WTC11 (cell line): ENCODE results near the gene TMX1. TPM values are rescaled to one million over a fixed set of nuclear protein-coding genes. Genes with fewer than 3 reads are reported as not detected.

Source experiments
- ATAC-seq: fragments of 200-7000 bp; cut with Tn5 transposase; 2 replicates; pipeline ENCODE4 v1.10.0; 2021; ENCODE audit warnings: mild to moderate bottlenecking, moderate library complexity
- CTCF ChIA-PET: fragments of 300-600 bp; sonication (Branson Sonifier 250); formaldehyde crosslinking; loops from one replicate; lab custom pipeline; 2021; ENCODE audit warnings: antibody characterized with exemption; lab: Charles Lee
- POLR2A ChIA-PET: fragments of 350-600 bp; sonication (Branson Sonifier 250); formaldehyde crosslinking; loops from one replicate; lab custom pipeline; 2021; ENCODE audit warnings: antibody characterized with exemption; lab: Charles Lee
- DNase-seq: peaks from one replicate; pipeline ENCODE4 v3.0.0; 2021; ENCODE audit warnings: low spot score
- H3K27ac Mint-ChIP-seq: 2 replicates; pipeline ENCODE4 v1.8.0; 2021; ENCODE audit warnings: mixed read lengths
- H3K27me3 Mint-ChIP-seq: 2 replicates; pipeline ENCODE4 v1.8.0; 2021; ENCODE audit warnings: low read depth, mild to moderate bottlenecking, moderate library complexity, mixed read lengths
- H3K36me3 Mint-ChIP-seq: 2 replicates; pipeline ENCODE4 v1.8.0; 2021; ENCODE audit warnings: mixed read lengths
- H3K4me1 Mint-ChIP-seq: 2 replicates; pipeline ENCODE4 v1.8.0; 2022; ENCODE audit warnings: mixed read lengths
- H3K4me3 Mint-ChIP-seq: 2 replicates; pipeline ENCODE4 v1.8.0; 2021; ENCODE audit warnings: mild to moderate bottlenecking, moderate library complexity, mixed read lengths
- H3K9me3 Mint-ChIP-seq: 2 replicates; pipeline ENCODE4 v1.8.0; 2021; ENCODE audit warnings: mixed read lengths
- ATF1 ChIP-seq: sonication (generic); formaldehyde crosslinking; IDR thresholded peaks from 2 replicates; pipeline ENCODE4 v1.8.1; 2023; ENCODE audit warnings: mild to moderate bottlenecking, moderate library complexity, missing genetic modification reagents
- EMX1 ChIP-seq: fragments of 250-450 bp; sonication (Bioruptor Pico); IDR thresholded peaks from 2 replicates; pipeline ENCODE4 v1.8.0; 2021; ENCODE audit warnings: mild to moderate bottlenecking
- JUN ChIP-seq: sonication (generic); formaldehyde crosslinking; IDR thresholded peaks from 2 replicates; pipeline ENCODE4 v1.8.0; 2023; ENCODE audit warnings: mild to moderate bottlenecking, missing genetic modification reagents
- OVOL2 ChIP-seq: fragments of 250-450 bp; sonication (Bioruptor Pico); IDR thresholded peaks from 2 replicates; pipeline ENCODE4 v1.9.0; 2021; ENCODE audit warnings: mild to moderate bottlenecking, borderline replicate concordance
- PRRX2 ChIP-seq: fragments of 250-450 bp; sonication (Bioruptor Pico); IDR thresholded peaks from 2 replicates; pipeline ENCODE4 v1.8.0; 2021; ENCODE audit warnings: mild to moderate bottlenecking
- TP53 ChIP-seq: sonication (generic); formaldehyde crosslinking; IDR thresholded peaks from 2 replicates; pipeline ENCODE4 v1.8.1; 2023; ENCODE audit warnings: mild to moderate bottlenecking, missing genetic modification reagents
- ZNF317 ChIP-seq: sonication (generic); formaldehyde crosslinking; IDR thresholded peaks from 2 replicates; pipeline ENCODE4 v1.8.1; 2023; ENCODE audit warnings: low read depth, mild to moderate bottlenecking, moderate library complexity, missing genetic modification reagents, borderline replicate concordance
- total RNA-seq: library from RNA; stranded (reverse); gene quantifications from 3 replicates; pipeline ENCODE4 v1.2.3, GENCODE V29; 2021
- TF ChIP-seq, protein P1 (sequence below): sonication (generic); formaldehyde crosslinking; IDR thresholded peaks from 2 replicates; pipeline ENCODE4 v1.8.1; 2023; ENCODE audit warnings: mild to moderate bottlenecking, missing genetic modification reagents
- TF ChIP-seq, protein P2 (sequence below): fragments of 200-600 bp; IDR thresholded peaks from 2 replicates; pipeline ENCODE4 v1.8.0; 2022; ENCODE audit warnings: antibody characterized with exemption
- TF ChIP-seq, protein P3 (sequence below): fragments of 250-450 bp; sonication (Bioruptor Pico); IDR thresholded peaks from 2 replicates; pipeline ENCODE4 v2.1.2; 2022; ENCODE audit warnings: mild to moderate bottlenecking, moderate library complexity
- TF ChIP-seq, protein P4 (sequence below): sonication (generic); formaldehyde crosslinking; IDR thresholded peaks from 2 replicates; pipeline ENCODE4 v1.8.0; 2023; ENCODE audit warnings: missing genetic modification reagents, mild to moderate bottlenecking, borderline replicate concordance
- TF ChIP-seq, protein P5 (sequence below): sonication (generic); formaldehyde crosslinking; IDR thresholded peaks from 2 replicates; pipeline ENCODE4 v1.8.1; 2023; ENCODE audit warnings: mild to moderate bottlenecking, moderate library complexity, missing genetic modification reagents
- TF ChIP-seq, protein P6 (sequence below): sonication (generic); formaldehyde crosslinking; IDR thresholded peaks from 2 replicates; pipeline ENCODE4 v1.8.1; 2023; ENCODE audit warnings: mild to moderate bottlenecking, missing genetic modification reagents, moderate library complexity

The TMX1 gene
- total RNA-seq, 1 experiment from 2014 or later: 40.9 TPM

DNA sequence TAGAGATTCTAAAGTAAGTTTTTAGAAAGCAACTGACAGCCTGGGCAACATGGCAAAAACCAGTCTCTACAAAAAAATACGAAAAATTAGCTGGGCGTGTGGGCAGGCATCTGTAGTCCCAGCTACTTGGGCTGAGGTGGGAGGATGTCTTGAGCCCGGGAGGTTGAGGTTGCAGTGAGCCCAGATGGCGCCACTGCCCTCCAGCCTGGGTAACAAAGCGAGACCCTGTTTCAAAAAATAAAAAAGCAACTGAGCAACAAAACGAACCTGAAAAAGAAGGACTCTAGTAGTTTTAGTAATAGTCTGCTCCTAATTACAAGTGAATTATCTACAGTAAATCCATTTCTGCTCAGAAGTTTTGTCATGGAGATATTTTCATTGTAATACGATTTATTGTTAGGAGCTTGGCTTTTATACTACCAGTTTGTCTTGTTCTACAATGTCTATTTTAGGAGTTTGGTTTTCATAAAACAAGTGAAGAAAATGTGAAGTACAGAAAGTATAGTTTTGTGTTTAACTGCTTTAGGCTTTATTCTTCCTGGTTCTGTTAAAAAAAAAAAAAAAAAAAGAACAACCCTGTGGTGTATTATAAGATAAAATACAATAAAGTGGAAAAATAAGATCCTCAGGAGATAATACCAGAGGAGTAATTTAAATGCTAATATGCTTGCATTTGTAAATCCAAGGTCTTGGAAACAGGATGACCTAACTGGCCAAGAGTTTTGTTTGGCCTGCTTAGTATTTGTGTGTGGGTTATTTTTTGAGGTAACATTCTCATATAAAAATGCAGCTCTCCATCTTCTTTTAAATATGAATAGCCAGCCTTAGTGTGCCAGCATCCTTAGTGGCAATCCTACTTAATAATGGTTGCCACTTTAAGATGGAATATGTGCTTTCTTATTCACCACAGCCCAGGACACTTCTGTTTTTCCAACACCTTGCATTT, 2.8 kb downstream of the TMX1 start:
- TF ChIP-seq OVOL2: no peak
- TF ChIP-seq, protein P1, sequence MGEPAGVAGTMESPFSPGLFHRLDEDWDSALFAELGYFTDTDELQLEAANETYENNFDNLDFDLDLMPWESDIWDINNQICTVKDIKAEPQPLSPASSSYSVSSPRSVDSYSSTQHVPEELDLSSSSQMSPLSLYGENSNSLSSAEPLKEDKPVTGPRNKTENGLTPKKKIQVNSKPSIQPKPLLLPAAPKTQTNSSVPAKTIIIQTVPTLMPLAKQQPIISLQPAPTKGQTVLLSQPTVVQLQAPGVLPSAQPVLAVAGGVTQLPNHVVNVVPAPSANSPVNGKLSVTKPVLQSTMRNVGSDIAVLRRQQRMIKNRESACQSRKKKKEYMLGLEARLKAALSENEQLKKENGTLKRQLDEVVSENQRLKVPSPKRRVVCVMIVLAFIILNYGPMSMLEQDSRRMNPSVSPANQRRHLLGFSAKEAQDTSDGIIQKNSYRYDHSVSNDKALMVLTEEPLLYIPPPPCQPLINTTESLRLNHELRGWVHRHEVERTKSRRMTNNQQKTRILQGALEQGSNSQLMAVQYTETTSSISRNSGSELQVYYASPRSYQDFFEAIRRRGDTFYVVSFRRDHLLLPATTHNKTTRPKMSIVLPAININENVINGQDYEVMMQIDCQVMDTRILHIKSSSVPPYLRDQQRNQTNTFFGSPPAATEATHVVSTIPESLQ (CRISPR knock-in tag): no peak
- no peak for TF ChIP-seq EMX1 (CRISPR knock-in tag)
- no peak for TF ChIP-seq ATF1 (CRISPR knock-in tag)
- TF ChIP-seq, protein P2, sequence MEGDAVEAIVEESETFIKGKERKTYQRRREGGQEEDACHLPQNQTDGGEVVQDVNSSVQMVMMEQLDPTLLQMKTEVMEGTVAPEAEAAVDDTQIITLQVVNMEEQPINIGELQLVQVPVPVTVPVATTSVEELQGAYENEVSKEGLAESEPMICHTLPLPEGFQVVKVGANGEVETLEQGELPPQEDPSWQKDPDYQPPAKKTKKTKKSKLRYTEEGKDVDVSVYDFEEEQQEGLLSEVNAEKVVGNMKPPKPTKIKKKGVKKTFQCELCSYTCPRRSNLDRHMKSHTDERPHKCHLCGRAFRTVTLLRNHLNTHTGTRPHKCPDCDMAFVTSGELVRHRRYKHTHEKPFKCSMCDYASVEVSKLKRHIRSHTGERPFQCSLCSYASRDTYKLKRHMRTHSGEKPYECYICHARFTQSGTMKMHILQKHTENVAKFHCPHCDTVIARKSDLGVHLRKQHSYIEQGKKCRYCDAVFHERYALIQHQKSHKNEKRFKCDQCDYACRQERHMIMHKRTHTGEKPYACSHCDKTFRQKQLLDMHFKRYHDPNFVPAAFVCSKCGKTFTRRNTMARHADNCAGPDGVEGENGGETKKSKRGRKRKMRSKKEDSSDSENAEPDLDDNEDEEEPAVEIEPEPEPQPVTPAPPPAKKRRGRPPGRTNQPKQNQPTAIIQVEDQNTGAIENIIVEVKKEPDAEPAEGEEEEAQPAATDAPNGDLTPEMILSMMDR: no peak
- TF ChIP-seq, protein P3, sequence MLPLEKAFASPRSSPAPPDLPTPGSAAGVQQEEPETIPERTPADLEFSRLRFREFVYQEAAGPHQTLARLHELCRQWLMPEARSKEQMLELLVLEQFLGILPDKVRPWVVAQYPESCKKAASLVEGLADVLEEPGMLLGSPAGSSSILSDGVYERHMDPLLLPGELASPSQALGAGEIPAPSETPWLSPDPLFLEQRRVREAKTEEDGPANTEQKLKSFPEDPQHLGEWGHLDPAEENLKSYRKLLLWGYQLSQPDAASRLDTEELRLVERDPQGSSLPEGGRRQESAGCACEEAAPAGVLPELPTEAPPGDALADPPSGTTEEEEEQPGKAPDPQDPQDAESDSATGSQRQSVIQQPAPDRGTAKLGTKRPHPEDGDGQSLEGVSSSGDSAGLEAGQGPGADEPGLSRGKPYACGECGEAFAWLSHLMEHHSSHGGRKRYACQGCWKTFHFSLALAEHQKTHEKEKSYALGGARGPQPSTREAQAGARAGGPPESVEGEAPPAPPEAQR: no peak
- no peak for TF ChIP-seq ZNF317 (CRISPR knock-in tag)
- TF ChIP-seq TP53 (CRISPR knock-in tag): no peak
- TF ChIP-seq PRRX2: no peak
- TF ChIP-seq, protein P4, sequence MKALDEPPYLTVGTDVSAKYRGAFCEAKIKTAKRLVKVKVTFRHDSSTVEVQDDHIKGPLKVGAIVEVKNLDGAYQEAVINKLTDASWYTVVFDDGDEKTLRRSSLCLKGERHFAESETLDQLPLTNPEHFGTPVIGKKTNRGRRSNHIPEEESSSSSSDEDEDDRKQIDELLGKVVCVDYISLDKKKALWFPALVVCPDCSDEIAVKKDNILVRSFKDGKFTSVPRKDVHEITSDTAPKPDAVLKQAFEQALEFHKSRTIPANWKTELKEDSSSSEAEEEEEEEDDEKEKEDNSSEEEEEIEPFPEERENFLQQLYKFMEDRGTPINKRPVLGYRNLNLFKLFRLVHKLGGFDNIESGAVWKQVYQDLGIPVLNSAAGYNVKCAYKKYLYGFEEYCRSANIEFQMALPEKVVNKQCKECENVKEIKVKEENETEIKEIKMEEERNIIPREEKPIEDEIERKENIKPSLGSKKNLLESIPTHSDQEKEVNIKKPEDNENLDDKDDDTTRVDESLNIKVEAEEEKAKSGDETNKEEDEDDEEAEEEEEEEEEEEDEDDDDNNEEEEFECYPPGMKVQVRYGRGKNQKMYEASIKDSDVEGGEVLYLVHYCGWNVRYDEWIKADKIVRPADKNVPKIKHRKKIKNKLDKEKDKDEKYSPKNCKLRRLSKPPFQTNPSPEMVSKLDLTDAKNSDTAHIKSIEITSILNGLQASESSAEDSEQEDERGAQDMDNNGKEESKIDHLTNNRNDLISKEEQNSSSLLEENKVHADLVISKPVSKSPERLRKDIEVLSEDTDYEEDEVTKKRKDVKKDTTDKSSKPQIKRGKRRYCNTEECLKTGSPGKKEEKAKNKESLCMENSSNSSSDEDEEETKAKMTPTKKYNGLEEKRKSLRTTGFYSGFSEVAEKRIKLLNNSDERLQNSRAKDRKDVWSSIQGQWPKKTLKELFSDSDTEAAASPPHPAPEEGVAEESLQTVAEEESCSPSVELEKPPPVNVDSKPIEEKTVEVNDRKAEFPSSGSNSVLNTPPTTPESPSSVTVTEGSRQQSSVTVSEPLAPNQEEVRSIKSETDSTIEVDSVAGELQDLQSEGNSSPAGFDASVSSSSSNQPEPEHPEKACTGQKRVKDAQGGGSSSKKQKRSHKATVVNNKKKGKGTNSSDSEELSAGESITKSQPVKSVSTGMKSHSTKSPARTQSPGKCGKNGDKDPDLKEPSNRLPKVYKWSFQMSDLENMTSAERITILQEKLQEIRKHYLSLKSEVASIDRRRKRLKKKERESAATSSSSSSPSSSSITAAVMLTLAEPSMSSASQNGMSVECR (CRISPR knock-in tag): no peak
- no peak for TF ChIP-seq JUN (CRISPR knock-in tag)
- TF ChIP-seq, all 79 proteins: peak for 0
- POLR2A ChIA-PET: interaction anchor here (0.7 kb wide), 1 partner anchor 240 kb away, joined by 4 read pairs; no protein-coding TSS in a partner anchor
- H3K27ac Mint-ChIP-seq: peak overlapping the region; percentile 95
- H3K27me3 Mint-ChIP-seq: no peaks in the 10 kb centered on the region
- CTCF ChIA-PET: interaction anchor here (0.7 to 1.6 kb wide), 3 partner anchors 35 to 533 kb away, joined by 3 to 6 read pairs (median 4); partner anchors contain the start of gene TRIM9
- no peak overlapping the region for H3K4me3 Mint-ChIP-seq
- no peak for ATAC-seq
- peaks cover 50% of the 10 kb centered on the region for H3K4me1 Mint-ChIP-seq
- peaks cover 30% of the 10 kb centered on the region for H3K36me3 Mint-ChIP-seq
- DNase-seq: peak; percentile 22
- H3K9me3 Mint-ChIP-seq: no peaks in the 10 kb centered on the region

DNA sequence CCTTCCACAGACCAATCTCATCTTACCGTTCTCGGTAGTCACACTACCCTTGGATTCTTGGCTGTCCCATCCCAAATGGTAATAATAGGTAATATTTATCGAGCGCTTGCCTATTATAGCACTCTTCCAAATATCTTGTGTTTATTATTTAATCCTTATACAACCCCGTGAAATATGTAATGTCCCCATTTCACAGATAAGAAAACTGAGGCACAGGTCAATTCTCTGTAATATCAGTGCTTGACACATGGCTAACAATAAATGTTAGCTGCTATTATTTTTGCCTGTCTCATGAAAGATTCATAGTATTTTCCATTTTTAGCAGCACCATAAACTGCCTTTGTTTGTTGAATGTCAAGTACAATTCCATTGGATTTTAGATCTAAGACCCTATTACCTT, 4.5 kb downstream of the TMX1 start:
- Mint-ChIP-seq H3K36me3 (peaks cover 47% of the 10 kb centered on the region), H3K4me3 (no peak overlapping the region), H3K9me3 (no peaks in the 10 kb centered on the region), H3K4me1 (peaks cover 50% of the 10 kb centered on the region), H3K27ac (no peak overlapping the region), H3K27me3 (no peaks in the 10 kb centered on the region)
- no peak for ATAC-seq
- POLR2A ChIA-PET: no interaction called here
- CTCF ChIA-PET: no interaction called here
- DNase-seq: no peak
- TF ChIP-seq, protein P5, sequence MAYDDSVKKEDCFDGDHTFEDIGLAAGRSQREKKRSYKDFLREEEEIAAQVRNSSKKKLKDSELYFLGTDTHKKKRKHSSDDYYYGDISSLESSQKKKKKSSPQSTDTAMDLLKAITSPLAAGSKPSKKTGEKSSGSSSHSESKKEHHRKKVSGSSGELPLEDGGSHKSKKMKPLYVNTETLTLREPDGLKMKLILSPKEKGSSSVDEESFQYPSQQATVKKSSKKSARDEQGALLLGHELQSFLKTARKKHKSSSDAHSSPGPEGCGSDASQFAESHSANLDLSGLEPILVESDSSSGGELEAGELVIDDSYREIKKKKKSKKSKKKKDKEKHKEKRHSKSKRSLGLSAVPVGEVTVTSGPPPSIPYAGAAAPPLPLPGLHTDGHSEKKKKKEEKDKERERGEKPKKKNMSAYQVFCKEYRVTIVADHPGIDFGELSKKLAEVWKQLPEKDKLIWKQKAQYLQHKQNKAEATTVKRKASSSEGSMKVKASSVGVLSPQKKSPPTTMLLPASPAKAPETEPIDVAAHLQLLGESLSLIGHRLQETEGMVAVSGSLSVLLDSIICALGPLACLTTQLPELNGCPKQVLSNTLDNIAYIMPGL (CRISPR knock-in tag): no peak
- TF ChIP-seq, protein P4 (CRISPR knock-in tag): no peak
- TF ChIP-seq, protein P6, sequence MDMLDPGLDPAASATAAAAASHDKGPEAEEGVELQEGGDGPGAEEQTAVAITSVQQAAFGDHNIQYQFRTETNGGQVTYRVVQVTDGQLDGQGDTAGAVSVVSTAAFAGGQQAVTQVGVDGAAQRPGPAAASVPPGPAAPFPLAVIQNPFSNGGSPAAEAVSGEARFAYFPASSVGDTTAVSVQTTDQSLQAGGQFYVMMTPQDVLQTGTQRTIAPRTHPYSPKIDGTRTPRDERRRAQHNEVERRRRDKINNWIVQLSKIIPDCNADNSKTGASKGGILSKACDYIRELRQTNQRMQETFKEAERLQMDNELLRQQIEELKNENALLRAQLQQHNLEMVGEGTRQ (CRISPR knock-in tag): no peak
- TF ChIP-seq JUN (CRISPR knock-in tag): no peak
- TF ChIP-seq TP53 (CRISPR knock-in tag): no peak
